Stimulated activated CD8-positive, alpha-beta memory T cell treated with anti-CD3 and anti-CD28 coated beads, Interleukin-2, amount 100 ng/mL, for 48 hours (primary cell): ENCODE data around the gene RNF186.
"Not testable (repeated sequence)": the region's sequence is repeated elsewhere in the genome, so short reads cannot be mapped to it uniquely, and the experiment has no call there.

ENCODE experiments used
- DNase-seq, 2 donors: peaks; one replicate each; pipeline ENCODE4 v3.0.0-alpha.2; 2020; ENCODE audit warnings: low read depth in 2 of 2

RNF186 gene

GRCh38 chr1:19814681-19815503 lies at the start of gene RNF186:
Gene RNF186, minus strand, starts transcription at chr1:19815283. Its CDS starts 182 bp downstream, at chr1:19815101.
- DNase-seq = no peak

GRCh38 chr1:19864570-19865160 lies 49.6 kb upstream of the RNF186 start:
- DNase-seq = no peak

- DNase-seq = no peak
Measured at GRCh38 chr1:19862944-19863343, 47.9 kb upstream of the RNF186 start.

GRCh38 chr1:19861842-19862530 lies 46.9 kb upstream of the RNF186 start:
- DNase-seq = no peak

GRCh38 chr1:19861034-19861433 lies 46.0 kb upstream of the RNF186 start:
- no peak for DNase-seq

GRCh38 chr1:19860418-19860817 lies 45.3 kb upstream of the RNF186 start:
- DNase-seq = no peak

- DNase-seq = no peak
Measured at GRCh38 chr1:19859876-19860275, 44.8 kb upstream of the RNF186 start.

- DNase-seq = no peak
Measured at GRCh38 chr1:19858893-19859292, 43.8 kb upstream of the RNF186 start.

GRCh38 chr1:19854866-19855265 lies 39.8 kb upstream of the RNF186 start:
- DNase-seq = no peak

- no peak for DNase-seq
Measured at GRCh38 chr1:19852036-19852435, 37.0 kb upstream of the RNF186 start.

GRCh38 chr1:19850214-19850613 lies 35.1 kb upstream of the RNF186 start:
- DNase-seq = no peak

- not testable (repeated sequence) for DNase-seq
Measured at GRCh38 chr1:19849307-19849706, 34.2 kb upstream of the RNF186 start.

GRCh38 chr1:19847334-19847733 lies 32.3 kb upstream of the RNF186 start:
- not testable (repeated sequence) for DNase-seq

GRCh38 chr1:19846338-19846737 lies 31.3 kb upstream of the RNF186 start:
- DNase-seq = no peak

- DNase-seq = no peak
Measured at GRCh38 chr1:19845555-19845954, 30.5 kb upstream of the RNF186 start.

- DNase-seq = no peak
Measured at GRCh38 chr1:19844731-19845495, 29.8 kb upstream of the RNF186 start.

GRCh38 chr1:19840228-19840627 lies 25.1 kb upstream of the RNF186 start:
- no peak for DNase-seq

GRCh38 chr1:19837866-19838265 lies 22.8 kb upstream of the RNF186 start:
- no peak for DNase-seq

GRCh38 chr1:19835578-19835977 lies 20.5 kb upstream of the RNF186 start:
- DNase-seq = no peak

- DNase-seq = no peak
Measured at GRCh38 chr1:19831441-19831840, 16.4 kb upstream of the RNF186 start.

- DNase-seq = no peak
Measured at GRCh38 chr1:19828546-19828945, 13.5 kb upstream of the RNF186 start.

- no peak for DNase-seq
Measured at GRCh38 chr1:19825298-19825697, 10.2 kb upstream of the RNF186 start.
